Measurements from ENCODE around the gene ZNF17. TPM values are rescaled to one million over a fixed set of nuclear protein-coding genes. Genes with fewer than 3 reads are reported as not detected.

ZNF17 gene
- total RNA-seq, 1 donor from 2014 or later: 10.8 TPM

GRCh38 chr19:57419439-57419838 lies 8.5 kb downstream of the ZNF17 start:
- no peak overlapping the region for H2AFZ ChIP-seq (replicated peaks)
- H3K4me1 ChIP-seq: no peaks in the 10 kb centered on the region
- Mint-ChIP-seq H3K4me1 (no peaks in the 10 kb centered on the region), H3K9me3 (peaks cover 12% of the 10 kb centered on the region), H3K4me3 (no peak overlapping the region), H3K36me3 (peaks cover 56% of the 10 kb centered on the region), H3K27me3 (ENCODE audit: insufficient read depth, low read depth) (no peaks in the 10 kb centered on the region), H3K27ac (no peak overlapping the region)
- H3K9ac ChIP-seq: no peak overlapping the region
- no peaks in the 10 kb centered on the region for H3F3A ChIP-seq (ENCODE audit: low read depth)
- H4K20me1 ChIP-seq (ENCODE audit: low read depth): no peaks in the 10 kb centered on the region
- TF ChIP-seq EZH2phosphoT487 (IDR thresholded peaks at IDR 0.05) (no peak), CTCF (IDR thresholded peaks at IDR 0.05) (no peak), EZH2 (IDR thresholded peaks at IDR 0.05) (no peak)
- no peak overlapping the region for H3K4me3 ChIP-seq
- H3K4me2 ChIP-seq: no peak overlapping the region
- H3K27me3 ChIP-seq: no peaks in the 10 kb centered on the region
- no peak for DNase-seq (ENCODE audit: low spot score)
- peaks cover 6% of the 10 kb centered on the region for H3K79me2 ChIP-seq (ENCODE audit: low read depth)
- H3K27ac ChIP-seq: no peak overlapping the region
- H3K9me3 ChIP-seq (ENCODE audit: low read depth): no peaks in the 10 kb centered on the region
- no peaks in the 10 kb centered on the region for H3K36me3 ChIP-seq

- TF ChIP-seq EZH2 (IDR thresholded peaks at IDR 0.05) (no peak), CTCF (IDR thresholded peaks at IDR 0.05) (no peak), EZH2phosphoT487 (IDR thresholded peaks at IDR 0.05) (no peak)
- Histone ChIP-seq H3K79me2 (ENCODE audit: low read depth) (peaks cover 6% of the 10 kb centered on the region), H3K9ac (no peak overlapping the region), H3K27me3 (no peaks in the 10 kb centered on the region), H4K20me1 (ENCODE audit: low read depth) (no peaks in the 10 kb centered on the region), H3K9me3 (ENCODE audit: low read depth) (no peaks in the 10 kb centered on the region), H3K36me3 (no peaks in the 10 kb centered on the region), H2AFZ (replicated peaks) (no peak overlapping the region), H3F3A (ENCODE audit: low read depth) (no peaks in the 10 kb centered on the region), H3K4me2 (no peak overlapping the region), H3K27ac (no peak overlapping the region), H3K4me1 (no peaks in the 10 kb centered on the region), H3K4me3 (no peak overlapping the region)
- H3K4me3 Mint-ChIP-seq: no peak overlapping the region
- DNase-seq (ENCODE audit: low spot score): no peak
- no peak overlapping the region for H3K27ac Mint-ChIP-seq
- no peaks in the 10 kb centered on the region for H3K4me1 Mint-ChIP-seq
- H3K36me3 Mint-ChIP-seq: peaks cover 46% of the 10 kb centered on the region
- no peaks in the 10 kb centered on the region for H3K27me3 Mint-ChIP-seq (ENCODE audit: insufficient read depth, low read depth)
- H3K9me3 Mint-ChIP-seq: peaks cover 11% of the 10 kb centered on the region
Observed at GRCh38 chr19:57421037-57421436, 10.1 kb downstream of the ZNF17 start.

- TF ChIP-seq EZH2 (IDR thresholded peaks at IDR 0.05): no peak
- no peak for TF ChIP-seq EZH2phosphoT487 (IDR thresholded peaks at IDR 0.05)
- Mint-ChIP-seq H3K36me3 (peaks cover 51% of the 10 kb centered on the region), H3K27ac (peak overlapping the region; percentile 82), H3K4me3 (peak overlapping the region; percentile 100), H3K9me3 (peaks cover 52% of the 10 kb centered on the region), H3K4me1 (peaks cover 19% of the 10 kb centered on the region), H3K27me3 (ENCODE audit: insufficient read depth, low read depth) (peaks cover 9% of the 10 kb centered on the region)
- Histone ChIP-seq H3K36me3 (no peaks in the 10 kb centered on the region), H3K4me1 (peaks cover 6% of the 10 kb centered on the region), H3K27ac (no peak overlapping the region), H2AFZ (replicated peaks) (peak overlapping the region; percentile 86), H3K9ac (no peak overlapping the region), H4K20me1 (ENCODE audit: low read depth) (peaks cover 4% of the 10 kb centered on the region), H3K9me3 (ENCODE audit: low read depth) (no peaks in the 10 kb centered on the region), H3F3A (ENCODE audit: low read depth) (peaks cover 6% of the 10 kb centered on the region), H3K27me3 (no peaks in the 10 kb centered on the region), H3K4me3 (peak overlapping the region; percentile 94), H3K4me2 (peak overlapping the region; percentile 91), H3K79me2 (ENCODE audit: low read depth) (peaks cover 47% of the 10 kb centered on the region)
- DNase-seq (ENCODE audit: low spot score): peak; percentile 13
Observed at GRCh38 chr19:57434386-57435061, 23.6 kb downstream of the ZNF17 start.
